Myocyte (in vitro differentiated cells): ENCODE measurements around the gene ZIC2. TPM values are rescaled to one million over a fixed set of nuclear protein-coding genes. Genes with fewer than 3 reads are reported as not detected.

Experiments
- DNase-seq: peaks from one replicate; pipeline ENCODE4 v3.0.0-alpha.2; 2012; ENCODE audit warnings: low read depth
- total RNA-seq: library from RNA; depleted of rRNA; stranded (reverse); fragments of >200 nt; gene quantifications from 2 replicates; pipeline ENCODE4 v1.2.3, GENCODE V29; 2014

Gene ZIC2
- total RNA-seq, 1 donor from 2014 or later: not detected

- no peak for DNase-seq
Observed at GRCh38 chr13:99985241-99985874, 3.8 kb downstream of the ZIC2 start.

GRCh38 chr13:99985886-99986527 is 4.4 kb downstream of the ZIC2 start:
- no peak for DNase-seq

- DNase-seq: no peak
Observed at GRCh38 chr13:99986741-99987140, 5.2 kb downstream of the ZIC2 start.

GRCh38 chr13:99987154-99988019 is 5.8 kb downstream of the ZIC2 start:
- no peak for DNase-seq

- DNase-seq: no peak
Observed at GRCh38 chr13:99988529-99989275, 7.1 kb downstream of the ZIC2 start.

GRCh38 chr13:99989276-99990125 is 7.9 kb downstream of the ZIC2 start:
- DNase-seq: no peak

GRCh38 chr13:99990126-99990977 is 8.8 kb downstream of the ZIC2 start:
- no peak for DNase-seq

- no peak for DNase-seq
Observed at GRCh38 chr13:99991013-99991827, 9.6 kb downstream of the ZIC2 start.

GRCh38 chr13:99991828-99992775 is 10.5 kb downstream of the ZIC2 start:
- DNase-seq: no peak

- DNase-seq: no peak
Observed at GRCh38 chr13:99992949-99993351, 11.4 kb downstream of the ZIC2 start.

GRCh38 chr13:99993660-99994637 is 12.4 kb downstream of the ZIC2 start:
- DNase-seq: no peak

- DNase-seq: no peak
Observed at GRCh38 chr13:99994638-99995020, 13.0 kb downstream of the ZIC2 start.

GRCh38 chr13:99995104-99995588 is 13.6 kb downstream of the ZIC2 start:
- no peak for DNase-seq

- no peak for DNase-seq
Observed at GRCh38 chr13:99995589-99996380, 14.2 kb downstream of the ZIC2 start.

- DNase-seq: no peak
Observed at GRCh38 chr13:99996381-99996973, 14.9 kb downstream of the ZIC2 start.
